HCT116 (cell line): ENCODE results near the gene UPP2. TPM values are rescaled to one million over a fixed set of nuclear protein-coding genes. Genes with fewer than 3 reads are reported as not detected.

Source experiments
- ATAC-seq: fragments of 200-7000 bp; cut with Tn5 transposase; 2 replicates; pipeline ENCODE4 v1.9.1; 2020; ENCODE audit warnings: mild to moderate bottlenecking, moderate library complexity
- BruUV-seq: library from RNA; stranded (reverse); fragments of 400-500 nt; replicated peaks from 2 replicates; lab custom pipeline; 2021; lab: Mats Ljungman, UMichigan
- CTCF ChIA-PET: fragments of 300-600 bp; sonication (Branson Sonifier 250); formaldehyde crosslinking; loops from one replicate; lab custom pipeline; 2021; ENCODE audit warnings: antibody characterized with exemption; lab: Charles Lee
- POLR2A ChIA-PET: fragments of 300-600, 350-600 bp; sonication (Branson Sonifier 250); formaldehyde crosslinking; loops from one replicate; lab custom pipeline; 2021; ENCODE audit warnings: antibody characterized with exemption; lab: Charles Lee
- RAD21 ChIA-PET, 2 experiments: fragments of 300-600 bp; sonication (Branson Sonifier 250); formaldehyde crosslinking; loops; one replicate each; lab custom pipeline; 2023; ENCODE audit warnings: low total read pairs in 2 of 2; ENCODE audit not compliant: uncharacterized antibody in 2 of 2, unreplicated experiment in 2 of 2, low non-redundant PET in 1 of 2; lab: Charles Lee
- DNase-seq: peaks from one replicate; pipeline ENCODE4 v3.0.0-alpha.2; 2010; ENCODE audit warnings: low read depth, low spot score
- H2AFZ ChIP-seq: fragments of 200-600 bp; shearing (Covaris generic), sonication (generic); 2 replicates; pipeline ENCODE4 v1.6.1; 2017; ENCODE audit warnings: low read depth, mixed run types, mixed read lengths, antibody characterized with exemption, low read length; ENCODE audit not compliant: poor library complexity, severe bottlenecking
- H3K27ac ChIP-seq: 2 replicates; pipeline ENCODE4 v1.5.1; 2012; ENCODE audit warnings: low read depth, low read length
- H3K27me3 ChIP-seq: fragments of 200-600 bp; sonication (generic); 2 replicates; pipeline ENCODE4 v1.6.1; 2016; ENCODE audit warnings: mixed run types, low read length, mixed read lengths; ENCODE audit not compliant: insufficient read depth
- H3K36me3 ChIP-seq, 2 experiments: fragments of 200-500 bp in 1 of 2; fragments of 200-600 bp in 1 of 2; sonication (Bioruptor generic) in 1 of 2; sonication (generic) in 1 of 2; 2 replicates each; pipeline versions ENCODE4 v1.5.1 to v1.6.1; 2014 to 2016; ENCODE audit warnings: low read length in 2 of 2, inconsistent platforms in 1 of 2, mixed read lengths in 1 of 2, mixed run types in 1 of 2; ENCODE audit not compliant: insufficient read depth in 2 of 2, control insufficient read depth in 1 of 2
- H3K4me1 ChIP-seq, 2 experiments: fragments of 200-600 bp in 1 of 2; sonication (generic) in 1 of 2; 2 replicates each; pipeline versions ENCODE4 v1.5.1 to v1.6.1; 2012 to 2017; ENCODE audit warnings: low read length in 2 of 2, inconsistent platforms in 1 of 2, mild to moderate bottlenecking in 1 of 2, mixed read lengths in 1 of 2, mixed run types in 1 of 2, moderate library complexity in 1 of 2; ENCODE audit not compliant: insufficient read depth in 2 of 2, control insufficient read depth in 1 of 2
- H3K4me2 ChIP-seq: fragments of 200-600 bp; sonication (generic); 2 replicates; pipeline ENCODE4 v1.6.1; 2017; ENCODE audit warnings: mixed run types, low read length, mixed read lengths
- H3K4me3 ChIP-seq, 2 experiments: fragments of 200-600 bp in 1 of 2; sonication (generic) in 1 of 2; replicated peaks in 1 of 2; 2 replicates each; pipeline ENCODE4 v1.5.1; 2011 to 2016; ENCODE audit warnings: low read length in 2 of 2, control low read depth in 1 of 2, low read depth in 1 of 2, mild to moderate bottlenecking in 1 of 2, mixed read lengths in 1 of 2, mixed run types in 1 of 2
- H3K79me2 ChIP-seq: fragments of 200-600 bp; sonication (generic); 2 replicates; pipeline ENCODE4 v1.6.1; 2017; ENCODE audit warnings: mild to moderate bottlenecking, mixed run types, low read length, moderate library complexity, mixed read lengths; ENCODE audit not compliant: insufficient read depth
- H3K9ac ChIP-seq: fragments of 200-600 bp; sonication (generic); 2 replicates; pipeline ENCODE4 v1.6.1; 2016; ENCODE audit warnings: low read length, mixed read lengths
- H3K9me2 ChIP-seq: fragments of 200-600 bp; sonication (generic), shearing (Covaris generic); 2 replicates; pipeline ENCODE4 v1.6.1; 2017; ENCODE audit warnings: mixed run types, mild to moderate bottlenecking, moderate library complexity; ENCODE audit not compliant: insufficient read depth
- H3K9me3 ChIP-seq, 2 experiments: fragments of 200-500 bp in 1 of 2; fragments of 200-600 bp in 1 of 2; sonication (Bioruptor generic) in 1 of 2; sonication (generic) in 1 of 2; 2 replicates each; pipeline ENCODE4 v1.6.1; 2014 to 2017; ENCODE audit warnings: low read length in 2 of 2, mixed read lengths in 2 of 2, inconsistent platforms in 1 of 2, low read depth in 1 of 2, mild to moderate bottlenecking in 1 of 2, mixed run types in 1 of 2, moderate library complexity in 1 of 2; ENCODE audit not compliant: control insufficient read depth in 1 of 2, insufficient read depth in 1 of 2
- H4K20me1 ChIP-seq: fragments of 200-600 bp; sonication (generic), shearing (Covaris generic); 2 replicates; pipeline ENCODE4 v1.6.1; 2017; ENCODE audit warnings: mixed run types, mild to moderate bottlenecking, moderate library complexity; ENCODE audit not compliant: insufficient read depth
- CEBPB ChIP-seq: IDR thresholded peaks from 2 replicates; pipeline ENCODE4 v1.6.1; 2012; ENCODE audit warnings: low read depth
- EGR1 ChIP-seq: IDR thresholded peaks from 2 replicates; pipeline ENCODE4 v1.6.1; 2012; ENCODE audit warnings: low read depth
- EZH2phosphoT487 ChIP-seq: fragments of 200-600 bp; IDR thresholded peaks from 2 replicates; pipeline ENCODE4 v1.6.1; 2018; ENCODE audit warnings: antibody characterized with exemption, borderline replicate concordance
- JUND ChIP-seq: IDR thresholded peaks from 2 replicates; pipeline ENCODE4 v1.6.1; 2012
- POLR2A ChIP-seq: IDR thresholded peaks from 2 replicates; pipeline ENCODE4 v1.7.0; 2011; ENCODE audit warnings: borderline replicate concordance; ENCODE audit not compliant: insufficient read depth, insufficient read length; ENCODE audit errors: extremely low read depth
- RAD21 ChIP-seq: IDR thresholded peaks from 2 replicates; pipeline ENCODE4 v1.6.1; 2012; ENCODE audit warnings: low read depth, mild to moderate bottlenecking
- SIN3A ChIP-seq: IDR thresholded peaks from 2 replicates; pipeline ENCODE4 v1.6.1; 2012; ENCODE audit warnings: low read depth
- SP1 ChIP-seq: IDR thresholded peaks from 2 replicates; pipeline ENCODE4 v1.6.1; 2012; ENCODE audit warnings: low read depth
- ZFX ChIP-seq: fragments of 450-650 bp; IDR thresholded peaks from 2 replicates; pipeline ENCODE4 v1.6.1; 2017
- intact Hi-C: fragments of 100-400 bp; cut with micrococcal nuclease; formaldehyde crosslinking; loops from 2 replicates; pipeline ENCODE4 v1.10.0; 2022
- total RNA-seq: library from RNA; stranded (reverse); gene quantifications from one replicate; pipeline ENCODE4 v1.2.1, GENCODE V29; 2021; ENCODE audit not compliant: unreplicated experiment
- TF ChIP-seq, protein P1 (sequence below): IDR thresholded peaks from 2 replicates; pipeline ENCODE4 v1.6.1; 2012
- TF ChIP-seq, protein P2 (sequence below), 3 experiments: fragments of 200-600 bp in 1 of 3; sonication (generic) in 1 of 3; IDR thresholded peaks in 2 of 3; conservative IDR thresholded peaks in 1 of 3; 2 replicates each; pipeline ENCODE4 v1.5.1; 2012 to 2017; ENCODE audit warnings: low read depth in 2 of 3, low read length in 2 of 3, antibody characterized with exemption in 1 of 3, borderline replicate concordance in 1 of 3, control low read depth in 1 of 3, mild to moderate bottlenecking in 1 of 3, mixed read lengths in 1 of 3, mixed run types in 1 of 3, moderate library complexity in 1 of 3; ENCODE audit not compliant: insufficient read depth in 1 of 3
- TF ChIP-seq, protein P3 (sequence below): IDR thresholded peaks from 2 replicates; pipeline ENCODE4 v1.6.1; 2012; ENCODE audit warnings: low read depth

The UPP2 gene
- total RNA-seq, 1 experiment from 2014 or later, result not detected

DNA sequence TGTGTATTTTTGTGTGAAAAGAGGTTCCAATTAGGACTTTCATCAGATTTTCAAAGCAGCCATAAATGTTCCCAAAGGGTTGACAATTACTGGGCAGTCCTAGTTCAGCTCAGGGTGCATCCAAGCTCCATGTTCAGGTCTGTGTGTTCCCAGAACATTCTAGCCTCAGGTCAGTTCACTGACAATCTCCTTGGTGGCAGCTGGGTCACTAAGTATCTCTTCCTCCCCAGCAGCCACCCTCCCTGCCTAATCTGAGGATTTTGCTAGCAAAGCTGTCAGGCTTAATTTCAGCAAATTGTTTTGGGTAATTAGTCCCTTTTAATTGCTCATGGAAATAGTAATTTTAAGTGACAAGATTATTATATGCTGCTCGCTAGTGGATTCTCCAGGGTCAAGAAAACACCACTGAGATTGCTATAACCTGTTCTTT, 29.8 kb downstream of the UPP2 start:
- Histone ChIP-seq H3K9me3 (no peaks in the 10 kb centered on the region), H3K4me1 (peaks cover 2 to 3% of the 10 kb centered on the region in 2 experiments; a peak in 2 of 4 replicates), H3K27ac (no peak overlapping the region), H2AFZ (no peak overlapping the region), H3K27me3 (no peaks in the 10 kb centered on the region), H3K4me3 (no peak overlapping the region), H3K4me2 (no peak overlapping the region), H3K79me2 (no peaks in the 10 kb centered on the region), H4K20me1 (no peaks in the 10 kb centered on the region), H3K36me3 (no peaks in the 10 kb centered on the region), H3K9ac (no peak overlapping the region), H3K9me2 (no peaks in the 10 kb centered on the region)
- POLR2A ChIA-PET, result no interaction called here
- no TSS peak for BruUV-seq
- DNase-seq, result no peak
- ATAC-seq, result no peak
- RAD21 ChIA-PET, result no interaction called here
- intact Hi-C loops, result no loop called here
- TF ChIP-seq RAD21, result no peak
- no peak for TF ChIP-seq SP1
- TF ChIP-seq, protein P1, sequence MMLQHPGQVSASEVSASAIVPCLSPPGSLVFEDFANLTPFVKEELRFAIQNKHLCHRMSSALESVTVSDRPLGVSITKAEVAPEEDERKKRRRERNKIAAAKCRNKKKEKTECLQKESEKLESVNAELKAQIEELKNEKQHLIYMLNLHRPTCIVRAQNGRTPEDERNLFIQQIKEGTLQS, result no peak
- no peak for TF ChIP-seq ZFX
- no peak for TF ChIP-seq POLR2A
- TF ChIP-seq EZH2phosphoT487, result no peak
- TF ChIP-seq, protein P2, sequence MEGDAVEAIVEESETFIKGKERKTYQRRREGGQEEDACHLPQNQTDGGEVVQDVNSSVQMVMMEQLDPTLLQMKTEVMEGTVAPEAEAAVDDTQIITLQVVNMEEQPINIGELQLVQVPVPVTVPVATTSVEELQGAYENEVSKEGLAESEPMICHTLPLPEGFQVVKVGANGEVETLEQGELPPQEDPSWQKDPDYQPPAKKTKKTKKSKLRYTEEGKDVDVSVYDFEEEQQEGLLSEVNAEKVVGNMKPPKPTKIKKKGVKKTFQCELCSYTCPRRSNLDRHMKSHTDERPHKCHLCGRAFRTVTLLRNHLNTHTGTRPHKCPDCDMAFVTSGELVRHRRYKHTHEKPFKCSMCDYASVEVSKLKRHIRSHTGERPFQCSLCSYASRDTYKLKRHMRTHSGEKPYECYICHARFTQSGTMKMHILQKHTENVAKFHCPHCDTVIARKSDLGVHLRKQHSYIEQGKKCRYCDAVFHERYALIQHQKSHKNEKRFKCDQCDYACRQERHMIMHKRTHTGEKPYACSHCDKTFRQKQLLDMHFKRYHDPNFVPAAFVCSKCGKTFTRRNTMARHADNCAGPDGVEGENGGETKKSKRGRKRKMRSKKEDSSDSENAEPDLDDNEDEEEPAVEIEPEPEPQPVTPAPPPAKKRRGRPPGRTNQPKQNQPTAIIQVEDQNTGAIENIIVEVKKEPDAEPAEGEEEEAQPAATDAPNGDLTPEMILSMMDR (IDR thresholded peaks at IDR 0.05 in 2 of 3, conservative IDR thresholded peaks at IDR 0.05 in 1 of 3; ENCODE audit: borderline replicate concordance in 1 of 3, insufficient read depth in 1 of 3, low read depth in 2 of 3, low read length in 2 of 3), result no peak
- TF ChIP-seq JUND, result no peak
- TF ChIP-seq SIN3A, result no peak
- TF ChIP-seq, protein P3, sequence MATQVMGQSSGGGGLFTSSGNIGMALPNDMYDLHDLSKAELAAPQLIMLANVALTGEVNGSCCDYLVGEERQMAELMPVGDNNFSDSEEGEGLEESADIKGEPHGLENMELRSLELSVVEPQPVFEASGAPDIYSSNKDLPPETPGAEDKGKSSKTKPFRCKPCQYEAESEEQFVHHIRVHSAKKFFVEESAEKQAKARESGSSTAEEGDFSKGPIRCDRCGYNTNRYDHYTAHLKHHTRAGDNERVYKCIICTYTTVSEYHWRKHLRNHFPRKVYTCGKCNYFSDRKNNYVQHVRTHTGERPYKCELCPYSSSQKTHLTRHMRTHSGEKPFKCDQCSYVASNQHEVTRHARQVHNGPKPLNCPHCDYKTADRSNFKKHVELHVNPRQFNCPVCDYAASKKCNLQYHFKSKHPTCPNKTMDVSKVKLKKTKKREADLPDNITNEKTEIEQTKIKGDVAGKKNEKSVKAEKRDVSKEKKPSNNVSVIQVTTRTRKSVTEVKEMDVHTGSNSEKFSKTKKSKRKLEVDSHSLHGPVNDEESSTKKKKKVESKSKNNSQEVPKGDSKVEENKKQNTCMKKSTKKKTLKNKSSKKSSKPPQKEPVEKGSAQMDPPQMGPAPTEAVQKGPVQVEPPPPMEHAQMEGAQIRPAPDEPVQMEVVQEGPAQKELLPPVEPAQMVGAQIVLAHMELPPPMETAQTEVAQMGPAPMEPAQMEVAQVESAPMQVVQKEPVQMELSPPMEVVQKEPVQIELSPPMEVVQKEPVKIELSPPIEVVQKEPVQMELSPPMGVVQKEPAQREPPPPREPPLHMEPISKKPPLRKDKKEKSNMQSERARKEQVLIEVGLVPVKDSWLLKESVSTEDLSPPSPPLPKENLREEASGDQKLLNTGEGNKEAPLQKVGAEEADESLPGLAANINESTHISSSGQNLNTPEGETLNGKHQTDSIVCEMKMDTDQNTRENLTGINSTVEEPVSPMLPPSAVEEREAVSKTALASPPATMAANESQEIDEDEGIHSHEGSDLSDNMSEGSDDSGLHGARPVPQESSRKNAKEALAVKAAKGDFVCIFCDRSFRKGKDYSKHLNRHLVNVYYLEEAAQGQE, result no peak
- no peak for TF ChIP-seq EGR1
- no peak for TF ChIP-seq CEBPB
- CTCF ChIA-PET, result no interaction called here
